IPS-20b (cell line): Measurements from ENCODE around the gene CDK4.

Experiments used
- H3K27ac ChIP-seq: one replicate; pipeline ENCODE4 v1.5.1; 2013; ENCODE audit warnings: low read length
- H3K27me3 ChIP-seq: 2 replicates; pipeline ENCODE4 v1.6.1; 2013; ENCODE audit warnings: mild to moderate bottlenecking, low read length, inconsistent platforms; ENCODE audit not compliant: insufficient read depth
- H3K36me3 ChIP-seq: 2 replicates; pipeline ENCODE4 v1.6.1; 2013; ENCODE audit warnings: low read depth, mild to moderate bottlenecking, inconsistent platforms, low read length, moderate library complexity; ENCODE audit not compliant: insufficient read depth
- H3K4me1 ChIP-seq: 2 replicates; pipeline ENCODE4 v1.6.1; 2013; ENCODE audit warnings: mild to moderate bottlenecking, control low read depth, inconsistent platforms, low read length, moderate library complexity; ENCODE audit not compliant: insufficient read depth
- H3K4me3 ChIP-seq: 2 replicates; pipeline ENCODE4 v1.5.1; 2013; ENCODE audit warnings: mild to moderate bottlenecking, low read length, inconsistent platforms
- H3K9ac ChIP-seq: 2 replicates; pipeline ENCODE4 v1.6.1; 2013; ENCODE audit warnings: low read depth, mild to moderate bottlenecking, inconsistent platforms, low read length, moderate library complexity
- H3K9me3 ChIP-seq: 2 replicates; pipeline ENCODE4 v1.6.1; 2013; ENCODE audit warnings: mild to moderate bottlenecking, low read depth, low read length, inconsistent platforms; ENCODE audit not compliant: insufficient read depth

Gene CDK4

GRCh38 chr12:57753756-57754337 lies 1.7 kb upstream of the CDK4 start:
- Histone ChIP-seq H3K9me3 (no peaks in the 10 kb centered on the region), H3K4me3 (peak overlapping the region; percentile 81), H3K36me3 (peaks cover 21% of the 10 kb centered on the region), H3K27ac (no peak overlapping the region), H3K4me1 (peaks cover 24% of the 10 kb centered on the region), H3K27me3 (peaks cover 50% of the 10 kb centered on the region), H3K9ac (no peak overlapping the region; the same call in 1 of the 2 replicates)

- H3K9ac ChIP-seq = no peak overlapping the region; the same call in 1 of the 2 replicates
These were observed 524 bp upstream of the CDK4 start for GRCh38 chr12:57752668-57753000.

GRCh38 chr12:57751432-57751787 lies 700 bp downstream of the CDK4 start:
- Histone ChIP-seq H3K27ac (peak overlapping the region; percentile 54), H3K4me3 (peak overlapping the region; percentile 99), H3K9ac (peak overlapping the region; percentile 99), H3K36me3 (peaks cover 45% of the 10 kb centered on the region), H3K27me3 (peaks cover 30% of the 10 kb centered on the region), H3K9me3 (no peaks in the 10 kb centered on the region), H3K4me1 (peaks cover 21% of the 10 kb centered on the region)

More at GRCh38 chr12:57752668-57753000, 524 bp upstream of the CDK4 start:
- peaks cover 33% of the 10 kb centered on the region for H3K36me3 ChIP-seq
- H3K27ac ChIP-seq = no peak overlapping the region
- H3K4me1 ChIP-seq = peaks cover 24% of the 10 kb centered on the region
- peak overlapping the region; percentile 58 for H3K4me3 ChIP-seq
- H3K27me3 ChIP-seq = peaks cover 42% of the 10 kb centered on the region
- no peaks in the 10 kb centered on the region for H3K9me3 ChIP-seq

GRCh38 chr12:57750561-57751431 lies 1.3 kb downstream of the CDK4 start:
- H3K36me3 ChIP-seq = peaks cover 49% of the 10 kb centered on the region
- no peaks in the 10 kb centered on the region for H3K9me3 ChIP-seq
- H3K9ac ChIP-seq = peak overlapping the region; percentile 99
- H3K27me3 ChIP-seq = peaks cover 24% of the 10 kb centered on the region
- no peak overlapping the region for H3K27ac ChIP-seq
- H3K4me1 ChIP-seq = peaks cover 17% of the 10 kb centered on the region
- H3K4me3 ChIP-seq = peak overlapping the region; percentile 99

GRCh38 chr12:57749061-57749460 lies 3.0 kb downstream of the CDK4 start:
- Histone ChIP-seq H3K27ac (no peak overlapping the region), H3K4me3 (no peak overlapping the region), H3K4me1 (peaks cover 15% of the 10 kb centered on the region), H3K9ac (no peak overlapping the region), H3K9me3 (no peaks in the 10 kb centered on the region), H3K27me3 (peaks cover 13% of the 10 kb centered on the region), H3K36me3 (peaks cover 49% of the 10 kb centered on the region)

GRCh38 chr12:57746025-57746424 lies 6.1 kb downstream of the CDK4 start:
- H3K27me3 ChIP-seq = peaks cover 31% of the 10 kb centered on the region
- no peaks in the 10 kb centered on the region for H3K9me3 ChIP-seq
- peaks cover 49% of the 10 kb centered on the region for H3K36me3 ChIP-seq
- peak overlapping the region; percentile 88; the same call in 1 of the 2 replicates for H3K4me3 ChIP-seq
- no peak overlapping the region for H3K9ac ChIP-seq
- H3K27ac ChIP-seq = no peak overlapping the region
- peaks cover 2% of the 10 kb centered on the region; the same call in 1 of the 2 replicates for H3K4me1 ChIP-seq

- Histone ChIP-seq H3K4me3 (peak overlapping the region; percentile 88), H3K27ac (peak overlapping the region; percentile 91), H3K9me3 (no peaks in the 10 kb centered on the region), H3K27me3 (peaks cover 37% of the 10 kb centered on the region), H3K36me3 (peaks cover 44% of the 10 kb centered on the region), H3K9ac (peak overlapping the region; percentile 92), H3K4me1 (no peaks in the 10 kb centered on the region)
These were observed 6.6 kb downstream of the CDK4 start for GRCh38 chr12:57745485-57745881.

GRCh38 chr12:57744777-57745484 lies 7.2 kb downstream of the CDK4 start, which contains the start of gene TSPAN31:
TSPAN31 (plus strand) TSS chr12:57745039; CDS start chr12:57745155, 116 bp downstream.
- Histone ChIP-seq H3K9me3 (no peaks in the 10 kb centered on the region), H3K4me3 (peak within 1 kb of the TSS; percentile 88), H3K27ac (peak within 1 kb of the TSS; percentile 91), H3K4me1 (no peaks in the 10 kb centered on the region), H3K9ac (peak within 1 kb of the TSS; percentile 92), H3K36me3 (peaks cover 39% of the 10 kb centered on the region), H3K27me3 (peaks cover 42% of the 10 kb centered on the region)

GRCh38 chr12:57744194-57744776 lies 7.8 kb downstream of the CDK4 start:
- Histone ChIP-seq H3K36me3 (peaks cover 32% of the 10 kb centered on the region), H3K4me3 (peak overlapping the region; percentile 88), H3K27me3 (peaks cover 49% of the 10 kb centered on the region), H3K4me1 (no peaks in the 10 kb centered on the region; the same call in 1 of the 2 replicates), H3K9ac (peak overlapping the region; percentile 92; the same call in 1 of the 2 replicates), H3K9me3 (no peaks in the 10 kb centered on the region), H3K27ac (peak overlapping the region; percentile 91)

GRCh38 chr12:57743769-57744168 lies 8.3 kb downstream of the CDK4 start:
- Histone ChIP-seq H3K9ac (no peak overlapping the region), H3K27ac (no peak overlapping the region), H3K4me1 (no peaks in the 10 kb centered on the region; the same call in 1 of the 2 replicates), H3K27me3 (peaks cover 54% of the 10 kb centered on the region), H3K4me3 (no peak overlapping the region), H3K9me3 (no peaks in the 10 kb centered on the region), H3K36me3 (peaks cover 27% of the 10 kb centered on the region)
